Retinal pigment epithelial cell (primary cell): ENCODE data around the gene GINS1.
"Not testable (repeated sequence)": the region's sequence is repeated elsewhere in the genome, so short reads cannot be mapped to it uniquely, and the experiment has no call there.

Source experiments
- DNase-seq: peaks from one replicate; pipeline ENCODE4 v3.0.0-alpha.2; 2010; ENCODE audit warnings: low read depth
- H3K4me3 ChIP-seq: 2 replicates; pipeline ENCODE4 v1.5.1; 2011; ENCODE audit warnings: mild to moderate bottlenecking, low read length, control low read depth, moderate library complexity
- CTCF ChIP-seq: conservative IDR thresholded peaks from 2 replicates; pipeline ENCODE4 v1.5.1; 2011; ENCODE audit warnings: low read depth, low read length, control low read depth, inconsistent platforms

GINS1 gene

DNA sequence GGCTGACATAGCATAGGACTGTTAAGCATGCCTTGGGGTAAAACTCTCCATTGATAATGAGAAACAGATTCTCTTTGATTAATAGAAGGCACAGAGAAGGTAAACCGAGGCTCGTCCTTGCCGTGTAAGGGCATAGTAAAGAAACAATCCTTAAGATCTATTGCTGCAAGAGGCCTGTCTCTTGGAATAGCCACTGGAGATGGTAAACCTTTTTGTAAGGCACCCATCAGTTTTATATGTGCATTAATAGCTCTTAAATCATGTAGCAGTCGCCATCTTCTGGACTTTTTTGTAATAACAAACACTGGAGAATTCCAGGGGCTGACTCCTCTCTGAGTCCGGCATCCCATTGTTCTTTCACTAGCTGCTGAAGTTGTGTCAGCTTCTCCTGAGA lies 8.4 kb upstream of the GINS1 start:
- no peak overlapping the region for H3K4me3 ChIP-seq
- DNase-seq = peak; percentile 43
- TF ChIP-seq CTCF = peak; percentile 59

DNA sequence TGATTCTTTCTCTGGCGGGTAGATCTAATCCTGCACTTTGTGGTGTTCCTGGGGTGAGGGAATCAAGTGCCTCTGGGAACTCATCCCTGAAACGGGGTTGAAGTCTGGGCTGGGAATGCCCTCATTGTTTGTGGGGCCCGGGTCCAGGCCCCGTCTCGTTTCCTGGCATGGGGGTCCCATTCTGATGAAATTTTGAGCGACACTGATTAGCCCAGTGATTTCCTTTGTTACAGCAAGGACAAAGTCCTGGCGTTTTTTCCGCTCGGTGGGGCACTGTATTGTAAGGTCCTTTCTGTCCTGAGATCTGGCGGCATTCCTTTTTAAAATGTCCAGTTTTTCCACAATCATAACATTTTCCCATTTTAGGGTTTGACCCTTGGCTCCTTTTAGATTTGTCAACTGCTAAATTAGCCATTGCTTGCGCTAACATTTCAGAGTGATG lies 7.2 kb upstream of the GINS1 start:
- not testable (repeated sequence) for DNase-seq, H3K4me3 ChIP-seq

DNA sequence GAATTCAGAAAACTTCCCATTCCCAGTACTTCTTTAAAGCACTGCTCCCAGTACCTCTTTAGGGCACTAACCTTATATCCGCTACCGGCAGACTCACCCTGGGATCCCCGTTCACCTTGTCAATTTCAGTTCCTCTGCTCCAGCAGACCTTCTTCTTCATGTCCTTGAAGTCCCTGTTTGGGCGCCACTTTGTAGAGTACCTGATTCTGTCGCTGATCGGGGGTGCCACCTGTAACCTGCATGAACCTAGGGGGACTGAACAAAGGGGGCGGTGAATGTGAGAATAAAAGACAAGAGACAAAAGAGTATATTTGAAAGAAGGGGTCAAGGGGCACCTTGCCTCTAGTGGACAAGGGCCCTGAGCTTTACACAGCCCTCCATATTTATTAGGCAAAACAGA lies 4.9 kb upstream of the GINS1 start:
- no peak overlapping the region for H3K4me3 ChIP-seq
- TF ChIP-seq CTCF = no peak
- DNase-seq = no peak

DNA sequence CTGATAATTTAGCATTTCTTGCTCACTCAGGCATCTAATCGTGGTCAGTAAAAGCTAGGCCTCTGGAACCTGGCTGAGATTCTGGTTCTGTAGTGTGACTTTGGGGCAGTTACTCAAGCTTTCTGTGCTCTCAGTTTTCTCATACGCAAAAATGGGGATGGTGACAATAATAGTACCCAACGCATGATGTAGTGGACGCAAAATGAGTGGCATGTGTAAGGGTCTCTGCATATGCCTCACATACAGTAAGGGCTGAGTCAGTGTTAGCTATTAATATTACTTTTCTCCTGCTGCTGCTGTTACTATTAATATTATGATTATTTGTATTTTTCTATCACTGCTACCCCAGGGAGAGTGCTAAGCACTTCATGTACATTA lies 686 bp downstream of the GINS1 start:
- peak overlapping the region; percentile 90 for H3K4me3 ChIP-seq
- TF ChIP-seq CTCF = no peak
- no peak for DNase-seq

DNA sequence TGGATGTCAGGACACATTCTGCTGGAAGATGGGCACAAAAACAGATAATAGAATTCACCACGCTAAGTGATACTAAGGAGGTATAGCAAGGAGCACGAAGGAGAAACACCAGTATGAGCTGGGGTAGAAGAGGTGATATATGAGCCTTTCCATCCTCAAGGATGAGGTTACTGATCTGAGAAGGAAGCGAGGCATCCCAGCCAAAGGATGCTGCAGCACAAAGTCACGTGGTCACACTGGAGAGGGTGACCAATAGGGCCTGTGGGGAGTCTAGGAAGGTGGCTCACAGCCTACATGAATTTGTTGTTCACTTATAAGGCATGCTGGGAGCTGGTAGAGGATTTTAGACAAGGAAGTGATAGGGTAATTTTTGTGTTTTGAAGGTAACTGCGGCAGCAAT lies 1.4 kb downstream of the GINS1 start:
- H3K4me3 ChIP-seq = no peak overlapping the region
- DNase-seq = no peak
- TF ChIP-seq CTCF = no peak

GRCh38 chr20:25418776-25419175 lies 11.3 kb downstream of the GINS1 start:
- no peak for DNase-seq
- no peak for TF ChIP-seq CTCF
- no peak overlapping the region for H3K4me3 ChIP-seq

DNA sequence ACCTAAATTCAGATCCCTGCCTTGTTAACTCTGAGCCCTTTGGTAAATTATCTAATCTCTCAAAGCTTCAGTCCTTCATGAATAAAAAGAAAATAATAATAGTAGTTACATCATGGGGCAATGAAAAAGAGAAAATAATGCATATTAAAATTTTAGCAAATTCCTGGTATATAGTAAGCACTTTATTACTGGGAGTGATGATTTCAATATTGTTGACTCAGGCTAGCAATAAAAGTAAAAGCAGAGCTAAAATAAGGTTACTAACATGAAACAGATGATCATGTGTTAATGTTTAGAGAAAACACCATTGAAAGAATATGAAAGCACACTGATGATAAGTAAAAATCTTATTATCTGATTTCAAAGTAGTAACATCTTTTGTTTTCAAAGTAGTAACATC lies 13.6 kb downstream of the GINS1 start:
- no peak for DNase-seq
- H3K4me3 ChIP-seq = no peak overlapping the region
- no peak for TF ChIP-seq CTCF

GRCh38 chr20:25422032-25422431 lies 14.6 kb downstream of the GINS1 start:
- no peak for TF ChIP-seq CTCF
- H3K4me3 ChIP-seq = no peak overlapping the region
- DNase-seq = no peak
